SK-N-DZ (cell line): ENCODE data around the gene C12orf57.

Source experiments
- small RNA-seq, 2 experiments: library from RNA; depleted of rRNA; stranded (forward); fragments of <200 nt; gene quantifications; one replicate each; pipeline ENCODE3, GENCODE V24; 2014

C12orf57 gene

Small RNA genes lying within 50 kb of the gene (small RNA-seq; reads per million reads assigned to genes)
- 0.10 to 4.9 reads per million in 2 experiments for gene MIR141
- 0.13 to 0.58 reads per million in 2 experiments for gene MIR200C
- gene RNU7-1: 0 reads per million in 2 experiments
- gene SCARNA12: 0.35 to 2.3 reads per million in 2 experiments
